22Rv1 (cell line): Measurements from ENCODE around the gene UBE2O.

ENCODE experiments used
- H3K27ac ChIP-seq: fragments of 450-650 bp; 2 replicates; pipeline ENCODE4 v1.5.1; 2017
- CTCF ChIP-seq: fragments of 450-650 bp; IDR thresholded peaks from 2 replicates; pipeline ENCODE4 v1.5.1; 2017; ENCODE audit warnings: mild to moderate bottlenecking
- ZFX ChIP-seq: fragments of 450-650 bp; IDR thresholded peaks from 2 replicates; pipeline ENCODE4 v1.6.1; 2017; ENCODE audit warnings: antibody characterized with exemption, borderline replicate concordance

UBE2O gene

GRCh38 chr17:76341301-76341700 is 111.7 kb downstream of the UBE2O start:
- no peak for TF ChIP-seq ZFX
- TF ChIP-seq CTCF, result no peak
- H3K27ac ChIP-seq, result no peak overlapping the region
